ENCODE measurements around the gene RANBP9.

- TF ChIP-seq CTCF (IDR thresholded peaks at IDR 0.05; ENCODE audit: insufficient read depth, low read depth, low read length) = no peak
- no peak for TF ChIP-seq EZH2 (IDR thresholded peaks at IDR 0.05; ENCODE audit: insufficient read depth, low read length)
Observed at GRCh38 chr6:13630499-13630898, 81.1 kb downstream of the RANBP9 start.
